SK-N-SH (cell line): ENCODE results near the gene SAPCD2. TPM values are rescaled to one million over a fixed set of nuclear protein-coding genes. Genes with fewer than 3 reads are reported as not detected.

Experiments used
- CTCF ChIA-PET: fragments of 300-600, 350-600 bp; formaldehyde crosslinking; extraction: SDS; loops from one replicate; lab custom pipeline; 2021; lab: Yijun Ruan, JAX
- POLR2A ChIA-PET: fragments of 350-600 bp; sonication (Branson Sonifier 250); formaldehyde crosslinking; extraction: SDS; loops from one replicate; lab custom pipeline; 2020; ENCODE audit warnings: antibody characterized with exemption, inconsistent platforms; lab: Yijun Ruan, JAX
- DNase-seq: peaks from one replicate; pipeline ENCODE4 v3.0.0; 2012
- H2AFZ ChIP-seq: fragments of 200-600 bp; sonication (generic); 2 replicates; pipeline ENCODE4 v1.8.1; 2016; ENCODE audit warnings: antibody characterized with exemption, mild to moderate bottlenecking, low read depth
- H3F3A ChIP-seq: fragments of 200-600 bp; sonication (generic); replicated peaks from 2 replicates; pipeline ENCODE3; 2016; ENCODE audit warnings: antibody characterized with exemption, mild to moderate bottlenecking; ENCODE audit not compliant: insufficient read depth
- H3K27ac ChIP-seq, 2 experiments: fragments of 200-500 bp in 1 of 2; fragments of 200-600 bp in 1 of 2; sonication (Bioruptor generic) in 1 of 2; sonication (generic), shearing (Covaris generic) in 1 of 2; 2 replicates each; pipeline versions ENCODE4 v1.5.1 to v1.6.1; 2014 to 2016; ENCODE audit warnings: low read depth in 2 of 2, inconsistent platforms in 1 of 2, low read length in 1 of 2, mild to moderate bottlenecking in 1 of 2, mixed read lengths in 1 of 2
- H3K27me3 ChIP-seq: fragments of 200-600 bp; sonication (generic), shearing (Covaris generic); 2 replicates; pipeline ENCODE4 v1.6.1; 2016; ENCODE audit warnings: mixed run types; ENCODE audit not compliant: insufficient read depth
- H3K36me3 ChIP-seq, 2 experiments: fragments of 200-500 bp in 1 of 2; fragments of 200-600 bp in 1 of 2; sonication (Bioruptor generic) in 1 of 2; sonication (generic) in 1 of 2; replicated peaks in 1 of 2; 2 replicates each; pipeline versions ENCODE3 to v1.5.1; 2014 to 2016; ENCODE audit warnings: low read length in 1 of 2, mild to moderate bottlenecking in 1 of 2; ENCODE audit not compliant: insufficient read depth in 2 of 2, control insufficient read depth in 1 of 2
- H3K4me1 ChIP-seq, 2 experiments: fragments of 200-500 bp in 1 of 2; fragments of 200-600 bp in 1 of 2; sonication (Bioruptor generic) in 1 of 2; sonication (generic), shearing (Covaris generic) in 1 of 2; 2 replicates each; pipeline versions ENCODE4 v1.5.1 to v1.6.1; 2014 to 2016; ENCODE audit warnings: low read depth in 1 of 2, low read length in 1 of 2, mixed run types in 1 of 2; ENCODE audit not compliant: insufficient read depth in 2 of 2, control insufficient read depth in 1 of 2
- H3K4me2 ChIP-seq: fragments of 200-600 bp; sonication (generic), shearing (Covaris generic); 2 replicates; pipeline ENCODE4 v1.6.1; 2017; ENCODE audit warnings: mixed run types
- H3K4me3 ChIP-seq, 2 experiments: fragments of 200-500 bp in 1 of 2; fragments of 200-600 bp in 1 of 2; sonication (Bioruptor generic) in 1 of 2; sonication (generic), shearing (Covaris generic) in 1 of 2; 2 replicates each; pipeline versions ENCODE4 v1.5.1 to v1.8.1; 2014 to 2016; ENCODE audit warnings: low read depth in 2 of 2, inconsistent platforms in 1 of 2, low read length in 1 of 2, mild to moderate bottlenecking in 1 of 2, mixed read lengths in 1 of 2, moderate library complexity in 1 of 2
- H3K79me2 ChIP-seq: fragments of 200-600 bp; sonication (generic); 2 replicates; pipeline ENCODE4 v1.8.1; 2017; ENCODE audit warnings: mild to moderate bottlenecking; ENCODE audit not compliant: insufficient read depth
- H3K9ac ChIP-seq: fragments of 200-600 bp; sonication (generic); 2 replicates; pipeline ENCODE4 v1.6.1; 2017; ENCODE audit warnings: mixed run types
- H3K9me2 ChIP-seq: fragments of 200-600 bp; sonication (generic); 2 replicates; pipeline ENCODE4 v1.6.1; 2017; ENCODE audit warnings: mixed run types
- H3K9me3 ChIP-seq: fragments of 200-600 bp; sonication (generic); 2 replicates; pipeline ENCODE4 v1.6.1; 2017; ENCODE audit warnings: mixed run types, mild to moderate bottlenecking, moderate library complexity
- H4K20me1 ChIP-seq: fragments of 200-600 bp; sonication (generic); 2 replicates; pipeline ENCODE4 v1.6.1; 2017; ENCODE audit warnings: mild to moderate bottlenecking, mixed run types; ENCODE audit not compliant: insufficient read depth
- ELF1 ChIP-seq: IDR thresholded peaks from 2 replicates; pipeline ENCODE4 v1.4.0; 2012
- EP300 ChIP-seq, 2 experiments: IDR thresholded peaks; 2 replicates each; pipeline versions ENCODE4 v1.4.0 to v1.6.1; 2012; ENCODE audit warnings: borderline replicate concordance in 1 of 2, low read depth in 1 of 2, low read length in 1 of 2
- FOSL2 ChIP-seq: IDR thresholded peaks from 2 replicates; pipeline ENCODE4 v1.4.0; 2012; ENCODE audit warnings: low read depth, mild to moderate bottlenecking, moderate library complexity, borderline replicate concordance
- FOXM1 ChIP-seq: IDR thresholded peaks from 2 replicates; pipeline ENCODE4 v1.4.0; 2012; ENCODE audit warnings: low read depth, mild to moderate bottlenecking
- POLR2AphosphoS5 ChIP-seq: IDR thresholded peaks from 2 replicates; pipeline ENCODE4 v1.6.1; 2012; ENCODE audit warnings: low read depth, low read length
- RAD21 ChIP-seq: IDR thresholded peaks from 2 replicates; pipeline ENCODE4 v1.6.1; 2012; ENCODE audit warnings: mild to moderate bottlenecking, low read length
- RXRA ChIP-seq: IDR thresholded peaks from 2 replicates; pipeline ENCODE4 v1.4.0; 2012; ENCODE audit warnings: low read depth, mild to moderate bottlenecking, borderline replicate concordance
- SIN3A ChIP-seq: IDR thresholded peaks from 2 replicates; pipeline ENCODE4 v1.6.1; 2012; ENCODE audit warnings: low read depth, mild to moderate bottlenecking, low read length, moderate library complexity, borderline replicate concordance
- TAF1 ChIP-seq: IDR thresholded peaks from 2 replicates; pipeline ENCODE4 v1.6.1; 2012; ENCODE audit warnings: low read depth, mild to moderate bottlenecking, low read length, moderate library complexity, borderline replicate concordance
- TEAD4 ChIP-seq: IDR thresholded peaks from 2 replicates; pipeline ENCODE4 v1.4.0; 2012; ENCODE audit warnings: mild to moderate bottlenecking, borderline replicate concordance; ENCODE audit not compliant: insufficient read depth
- YY1 ChIP-seq: IDR thresholded peaks from 2 replicates; pipeline ENCODE4 v1.4.0; 2012; ENCODE audit warnings: low read depth, mild to moderate bottlenecking
- WGBS: methylation state at CpG from one replicate; pipeline ENCODE4 v1.1.6; 2017; ENCODE audit warnings: low lambda C conversion rate; 5-methylcytosine and 5-hydroxymethylcytosine counted together
- polyA plus RNA-seq, 3 experiments: library from polyadenylated mRNA; depleted of rRNA; stranded (reverse); fragments of >200 nt; gene quantifications; 2 replicates each; pipeline ENCODE4 v1.2.3, GENCODE V29; 2012
- TF ChIP-seq, protein P1 (sequence below): fragments of 150-350 bp; IDR thresholded peaks from 2 replicates; pipeline ENCODE4 v1.6.1; 2017; ENCODE audit warnings: antibody characterized with exemption, low read length, low read depth, borderline replicate concordance
- TF ChIP-seq, protein P2 (sequence below): fragments of 200-600 bp; sonication (generic); IDR thresholded peaks from 2 replicates; pipeline ENCODE4 v1.6.1; 2017; ENCODE audit warnings: antibody characterized with exemption, mild to moderate bottlenecking, moderate library complexity
- TF ChIP-seq, protein P3 (sequence below): IDR thresholded peaks from 2 replicates; pipeline ENCODE4 v1.4.0; 2012; ENCODE audit warnings: low read depth

Gene SAPCD2
- polyA plus RNA-seq, 1 of the 3 experiments (the other 2 are of a cell fraction) = 6.0 TPM

DNA sequence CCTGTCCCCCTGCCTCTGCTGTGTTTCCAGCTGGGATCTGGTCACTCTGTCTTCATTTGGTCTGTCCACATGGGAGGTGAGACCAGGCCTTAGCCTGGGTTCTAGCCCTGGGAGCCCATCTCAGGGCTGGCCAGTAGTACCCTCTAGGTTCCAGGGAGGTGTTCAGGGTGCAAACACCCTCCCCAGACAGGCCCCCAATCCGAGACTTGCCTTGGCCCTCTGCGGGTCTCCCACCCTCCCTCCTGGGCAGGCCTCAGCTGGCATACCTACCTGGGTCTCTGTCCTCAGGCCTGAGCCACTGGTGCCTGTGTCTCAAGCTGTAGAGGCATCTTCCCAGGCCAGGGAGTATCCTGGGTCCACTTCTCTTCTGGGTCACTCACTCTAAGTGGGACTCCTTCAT lies 925 bp upstream of the SAPCD2 start:
- CTCF ChIA-PET = interaction anchor here (1.5 to 16.8 kb wide), 9 partner anchors 8 to 165 kb away, joined by 4 to 803 read pairs (median 17); partner anchors contain the start of genes ABCA2, CYSRT1, ENTPD2 and FUT7
- Histone ChIP-seq H3K9me2 (no peaks in the 10 kb centered on the region), H3K9me3 (no peaks in the 10 kb centered on the region), H3K4me2 (peak overlapping the region; percentile 80; the same call in 1 of the 2 replicates), H3K9ac (no peak overlapping the region), H3K27me3 (no peaks in the 10 kb centered on the region), H3K36me3 (no peaks in the 10 kb centered on the region), H3K79me2 (0 out of 2 replicates have a peak, but pooled peaks cover 3% of the 10 kb centered on the region), H3K27ac (peak overlapping the region in 1 of 2 experiments; percentile 80; a peak in 2 of 4 replicates), H2AFZ (0 out of 2 replicates have a peak overlapping the region, but pooled peaks have one; percentile 84), H3F3A (peaks cover 15% of the 10 kb centered on the region), H4K20me1 (peaks cover 12% of the 10 kb centered on the region; the same call in 1 of the 2 replicates), H3K4me3 (peak overlapping the region in 1 of 2 experiments; percentile 53; a peak in 1 of 4 replicates), H3K4me1 (peaks cover 0 to 29% of the 10 kb centered on the region in 2 experiments; a peak in 1 of 4 replicates)
- TF ChIP-seq TAF1 (no peak), SIN3A (no peak), POLR2AphosphoS5 (no peak), RXRA (no peak), YY1 (no peak)
- TF ChIP-seq, protein P1, sequence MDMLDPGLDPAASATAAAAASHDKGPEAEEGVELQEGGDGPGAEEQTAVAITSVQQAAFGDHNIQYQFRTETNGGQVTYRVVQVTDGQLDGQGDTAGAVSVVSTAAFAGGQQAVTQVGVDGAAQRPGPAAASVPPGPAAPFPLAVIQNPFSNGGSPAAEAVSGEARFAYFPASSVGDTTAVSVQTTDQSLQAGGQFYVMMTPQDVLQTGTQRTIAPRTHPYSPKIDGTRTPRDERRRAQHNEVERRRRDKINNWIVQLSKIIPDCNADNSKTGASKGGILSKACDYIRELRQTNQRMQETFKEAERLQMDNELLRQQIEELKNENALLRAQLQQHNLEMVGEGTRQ = no peak
- TF ChIP-seq, protein P2, sequence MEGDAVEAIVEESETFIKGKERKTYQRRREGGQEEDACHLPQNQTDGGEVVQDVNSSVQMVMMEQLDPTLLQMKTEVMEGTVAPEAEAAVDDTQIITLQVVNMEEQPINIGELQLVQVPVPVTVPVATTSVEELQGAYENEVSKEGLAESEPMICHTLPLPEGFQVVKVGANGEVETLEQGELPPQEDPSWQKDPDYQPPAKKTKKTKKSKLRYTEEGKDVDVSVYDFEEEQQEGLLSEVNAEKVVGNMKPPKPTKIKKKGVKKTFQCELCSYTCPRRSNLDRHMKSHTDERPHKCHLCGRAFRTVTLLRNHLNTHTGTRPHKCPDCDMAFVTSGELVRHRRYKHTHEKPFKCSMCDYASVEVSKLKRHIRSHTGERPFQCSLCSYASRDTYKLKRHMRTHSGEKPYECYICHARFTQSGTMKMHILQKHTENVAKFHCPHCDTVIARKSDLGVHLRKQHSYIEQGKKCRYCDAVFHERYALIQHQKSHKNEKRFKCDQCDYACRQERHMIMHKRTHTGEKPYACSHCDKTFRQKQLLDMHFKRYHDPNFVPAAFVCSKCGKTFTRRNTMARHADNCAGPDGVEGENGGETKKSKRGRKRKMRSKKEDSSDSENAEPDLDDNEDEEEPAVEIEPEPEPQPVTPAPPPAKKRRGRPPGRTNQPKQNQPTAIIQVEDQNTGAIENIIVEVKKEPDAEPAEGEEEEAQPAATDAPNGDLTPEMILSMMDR = no peak
- POLR2A ChIA-PET = interaction anchor here (1.1 to 2.8 kb wide), 3 partner anchors 15 to 170 kb away, joined by 6 to 21 read pairs (median 17); partner anchors contain the start of genes MAN1B1 and TUBB4B
- no peak for DNase-seq
- WGBS = 100% methylated on average over 1 of the region's 2 CpGs

- H3K4me2 ChIP-seq = peak overlapping the region; percentile 80
- peaks cover 15% of the 10 kb centered on the region for H3F3A ChIP-seq
- H3K4me1 ChIP-seq = peaks cover 0 to 29% of the 10 kb centered on the region in 2 experiments; a peak in 1 of 4 replicates
- H3K9me2 ChIP-seq = no peaks in the 10 kb centered on the region
- CTCF ChIA-PET = interaction anchor here (0.9 to 16.8 kb wide), 11 partner anchors 9 to 180 kb away, joined by 3 to 803 read pairs (median 12); partner anchors contain the start of genes ABCA2, CYSRT1, ENTPD2 and FUT7
- H3K27me3 ChIP-seq = no peaks in the 10 kb centered on the region
- H3K36me3 ChIP-seq = no peaks in the 10 kb centered on the region
- H3K9ac ChIP-seq = no peak overlapping the region
- 0 out of 2 replicates have a peak, but pooled peaks cover 3% of the 10 kb centered on the region for H3K79me2 ChIP-seq
- H3K9me3 ChIP-seq = no peaks in the 10 kb centered on the region
- H2AFZ ChIP-seq = peak overlapping the region; percentile 84; the same call in 1 of the 2 replicates
- POLR2A ChIA-PET = interaction anchor here (0.7 to 2.8 kb wide), 5 partner anchors 9 to 170 kb away, joined by 3 to 21 read pairs (median 12); partner anchors contain the start of genes MAN1B1, NPDC1 and TUBB4B
- peaks cover 12% of the 10 kb centered on the region; the same call in 1 of the 2 replicates for H4K20me1 ChIP-seq
- TF ChIP-seq, protein P3, sequence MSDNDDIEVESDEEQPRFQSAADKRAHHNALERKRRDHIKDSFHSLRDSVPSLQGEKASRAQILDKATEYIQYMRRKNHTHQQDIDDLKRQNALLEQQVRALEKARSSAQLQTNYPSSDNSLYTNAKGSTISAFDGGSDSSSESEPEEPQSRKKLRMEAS = no peak
- TF ChIP-seq TEAD4 = no peak
- no peak for TF ChIP-seq FOXM1
- TF ChIP-seq FOSL2 = no peak
- TF ChIP-seq RAD21 = 0 out of 2 replicates have a peak, but pooled peaks have one; percentile 14
- TF ChIP-seq ELF1 = no peak
- no peak for TF ChIP-seq TAF1
- TF ChIP-seq EP300 (IDR thresholded peaks at IDR 0.05; ENCODE audit: borderline replicate concordance in 1 of 2, low read depth in 1 of 2, low read length in 1 of 2) = no peak
- peak; percentile 77 for DNase-seq
- 0% methylated on average over 3 of the region's 6 CpGs for WGBS
- H3K27ac ChIP-seq = peak overlapping the region in 1 of 2 experiments; percentile 80; a peak in 2 of 4 replicates
- peak overlapping the region; percentile 53 to 57 for H3K4me3 ChIP-seq
Measured at GRCh38 chr9:137070906-137071275, 534 bp upstream of the SAPCD2 start.
